Skeletal muscle tissue (tissue), 4 donors: Measurements from ENCODE around the gene DENND5A. TPM values are rescaled to one million over a fixed set of nuclear protein-coding genes. Genes with fewer than 3 reads are reported as not detected.

Experiments used
- H3K27ac ChIP-seq: one replicate; pipeline ENCODE4 v1.7.0; 2013; ENCODE audit warnings: mild to moderate bottlenecking, low read depth, low read length, inconsistent platforms
- H3K27me3 ChIP-seq, 3 donors: one replicate each; pipeline ENCODE4 v1.7.0; 2013; ENCODE audit warnings: low read length in 3 of 3; ENCODE audit not compliant: control insufficient read depth in 3 of 3, insufficient read depth in 3 of 3
- H3K36me3 ChIP-seq, 3 donors: one replicate each; pipeline ENCODE4 v1.7.0; 2013; ENCODE audit warnings: low read length in 3 of 3; ENCODE audit not compliant: control insufficient read depth in 3 of 3, insufficient read depth in 3 of 3
- H3K4me1 ChIP-seq, 3 donors: one replicate each; pipeline ENCODE4 v1.7.0; 2013; ENCODE audit warnings: low read length in 3 of 3, mild to moderate bottlenecking in 3 of 3; ENCODE audit not compliant: control insufficient read depth in 3 of 3, insufficient read depth in 3 of 3
- H3K4me3 ChIP-seq, 3 donors: one replicate each; pipeline ENCODE4 v1.7.0; 2013; ENCODE audit warnings: low read length in 3 of 3
- H3K9ac ChIP-seq, 3 donors: one replicate each; pipeline ENCODE4 v1.7.0; 2013; ENCODE audit warnings: low read length in 3 of 3, mild to moderate bottlenecking in 3 of 3, moderate library complexity in 2 of 3, low read depth in 1 of 3
- H3K9me3 ChIP-seq, 3 donors: one replicate each; pipeline ENCODE4 v1.7.0; 2013; ENCODE audit warnings: low read length in 3 of 3; ENCODE audit not compliant: control insufficient read depth in 3 of 3
- total RNA-seq: library from RNA; depleted of rRNA; stranded (reverse); fragments of >200 nt; gene quantifications from one replicate; pipeline ENCODE4 v1.2.3, GENCODE V29; 2014
- donor health status: Osteomylitis.

The DENND5A gene
- total RNA-seq, 1 donor from 2014 or later = 118 TPM

- Histone ChIP-seq H3K27me3 (no peaks in the 10 kb centered on the region), H3K9me3 (no peaks in the 10 kb centered on the region), H3K4me1 (peaks cover 0 to 3% (median 0%) of the 10 kb centered on the region in 3 donors), H3K27ac (no peak overlapping the region), H3K4me3 (no peak overlapping the region), H3K9ac (no peak overlapping the region), H3K36me3 (peaks cover 5 to 15% (median 7%) of the 10 kb centered on the region in 3 donors)
Measured at GRCh38 chr11:9158898-9159391, 106.2 kb downstream of the DENND5A start.

- Histone ChIP-seq H3K9me3 (no peaks in the 10 kb centered on the region), H3K4me1 (peaks cover 0 to 3% (median 0%) of the 10 kb centered on the region in 3 donors), H3K36me3 (peaks cover 9 to 27% (median 14%) of the 10 kb centered on the region in 3 donors), H3K27ac (no peak overlapping the region), H3K4me3 (no peak overlapping the region), H3K27me3 (no peaks in the 10 kb centered on the region), H3K9ac (no peak overlapping the region)
Measured at GRCh38 chr11:9155930-9156329, 109.2 kb downstream of the DENND5A start.

GRCh38 chr11:9153651-9154050, 111.5 kb downstream of the DENND5A start:
- no peak overlapping the region for H3K9ac ChIP-seq
- peaks cover 23 to 43% (median 27%) of the 10 kb centered on the region in 3 donors for H3K36me3 ChIP-seq
- no peaks in the 10 kb centered on the region for H3K9me3 ChIP-seq
- H3K4me3 ChIP-seq = no peak overlapping the region
- H3K27ac ChIP-seq = no peak overlapping the region
- H3K4me1 ChIP-seq = no peaks in the 10 kb centered on the region
- no peaks in the 10 kb centered on the region for H3K27me3 ChIP-seq

DNA sequence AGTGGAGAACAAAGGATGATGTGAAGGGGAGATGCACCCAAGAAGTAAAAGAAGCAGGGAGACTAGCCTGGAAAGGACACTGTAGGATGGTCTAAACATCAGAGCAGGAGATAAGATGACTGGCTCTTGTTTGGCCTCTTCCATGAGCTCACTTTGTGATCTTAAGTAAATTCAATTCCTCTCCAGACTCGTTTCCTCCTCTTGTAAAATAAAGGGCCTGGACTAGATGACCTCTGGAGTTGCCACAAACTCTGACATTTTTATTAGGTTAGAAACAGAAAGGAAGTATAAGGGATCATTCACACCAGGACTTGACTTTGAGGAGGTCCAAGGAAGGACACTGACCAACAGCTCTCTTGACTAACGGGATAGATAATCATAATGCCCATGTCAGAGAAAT, 113.5 kb downstream of the DENND5A start:
- Histone ChIP-seq H3K27ac (no peak overlapping the region), H3K27me3 (no peaks in the 10 kb centered on the region), H3K9me3 (no peaks in the 10 kb centered on the region), H3K9ac (no peak overlapping the region), H3K36me3 (peaks cover 30 to 57% (median 46%) of the 10 kb centered on the region in 3 donors), H3K4me1 (no peaks in the 10 kb centered on the region), H3K4me3 (no peak overlapping the region)

DNA sequence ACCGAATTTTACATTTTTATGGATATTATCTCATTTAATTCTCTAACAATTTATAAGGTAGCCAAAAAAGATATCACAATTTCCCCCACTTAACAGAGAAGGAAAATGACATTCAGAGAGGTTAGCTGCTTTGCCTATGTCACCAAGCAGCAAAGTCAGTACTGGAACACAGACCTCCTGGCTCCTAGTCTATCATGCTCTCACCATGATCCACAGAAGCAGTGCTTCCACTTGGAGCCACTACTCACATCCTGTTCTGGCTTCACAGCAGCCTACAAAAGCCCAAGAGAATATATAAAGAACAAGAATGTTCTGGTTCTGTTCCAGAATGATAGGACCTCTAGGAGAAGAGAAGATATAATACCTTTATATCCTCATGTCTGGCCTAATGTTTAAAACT, 114.2 kb downstream of the DENND5A start:
- Histone ChIP-seq H3K9me3 (no peaks in the 10 kb centered on the region), H3K27me3 (no peaks in the 10 kb centered on the region), H3K9ac (no peak overlapping the region), H3K4me1 (no peaks in the 10 kb centered on the region), H3K4me3 (no peak overlapping the region), H3K27ac (no peak overlapping the region), H3K36me3 (peaks cover 31 to 64% (median 53%) of the 10 kb centered on the region in 3 donors)

GRCh38 chr11:9150501-9150900, 114.6 kb downstream of the DENND5A start:
- H3K27me3 ChIP-seq = no peaks in the 10 kb centered on the region
- no peaks in the 10 kb centered on the region for H3K9me3 ChIP-seq
- H3K4me3 ChIP-seq = no peak overlapping the region
- no peaks in the 10 kb centered on the region for H3K4me1 ChIP-seq
- peaks cover 35 to 68% (median 56%) of the 10 kb centered on the region in 3 donors for H3K36me3 ChIP-seq
- H3K9ac ChIP-seq = no peak overlapping the region
- no peak overlapping the region for H3K27ac ChIP-seq

GRCh38 chr11:9148727-9149126, 116.4 kb downstream of the DENND5A start:
- Histone ChIP-seq H3K27ac (no peak overlapping the region), H3K27me3 (no peaks in the 10 kb centered on the region), H3K36me3 (peaks cover 49 to 81% (median 70%) of the 10 kb centered on the region in 3 donors), H3K4me1 (no peaks in the 10 kb centered on the region), H3K9me3 (no peaks in the 10 kb centered on the region), H3K4me3 (no peak overlapping the region), H3K9ac (no peak overlapping the region)

DNA sequence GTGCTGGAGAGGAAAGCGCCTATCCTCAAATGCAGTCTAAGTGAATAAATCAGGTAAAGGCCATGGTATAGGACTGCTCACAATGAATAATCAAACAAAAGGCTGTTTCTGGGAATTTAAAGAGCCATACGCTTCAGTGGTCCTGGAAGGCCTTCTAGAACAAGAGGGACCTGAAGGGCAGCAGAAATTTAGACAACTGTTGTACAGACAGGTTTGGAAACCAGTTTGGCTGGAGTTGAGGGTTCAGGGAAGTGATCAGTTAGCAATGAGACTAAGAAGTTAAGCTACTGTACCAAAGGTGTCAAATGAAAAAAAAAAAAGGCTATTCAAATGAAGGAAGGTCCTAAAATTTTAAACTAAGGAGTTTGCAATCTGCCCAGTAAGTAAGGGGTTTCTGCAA, 117.1 kb downstream of the DENND5A start:
- Histone ChIP-seq H3K27me3 (no peaks in the 10 kb centered on the region), H3K27ac (no peak overlapping the region), H3K9ac (no peak overlapping the region), H3K4me3 (no peak overlapping the region), H3K36me3 (peaks cover 54 to 87% (median 72%) of the 10 kb centered on the region in 3 donors), H3K4me1 (no peaks in the 10 kb centered on the region), H3K9me3 (no peaks in the 10 kb centered on the region)

DNA sequence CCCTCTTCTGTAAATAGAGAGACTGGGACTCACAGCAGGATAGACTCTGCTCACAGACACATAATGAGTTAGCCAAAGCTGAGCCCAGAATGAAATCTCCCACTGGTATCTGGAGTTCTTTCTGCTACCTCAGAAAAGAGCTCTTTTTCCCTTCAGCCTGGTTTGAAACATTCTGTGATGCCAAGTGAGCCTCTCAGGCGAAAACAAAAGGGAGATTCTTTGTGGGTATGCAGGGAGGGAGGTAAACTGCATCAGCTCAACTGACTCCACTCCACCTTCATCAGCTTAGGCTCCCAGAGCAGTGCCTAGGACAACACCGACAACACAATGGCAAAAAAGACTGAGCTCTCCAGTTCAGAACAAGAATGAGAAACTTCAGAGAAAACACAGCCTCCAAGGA, 118.7 kb downstream of the DENND5A start:
- no peaks in the 10 kb centered on the region for H3K27me3 ChIP-seq
- H3K36me3 ChIP-seq = peaks cover 57 to 91% (median 83%) of the 10 kb centered on the region in 3 donors
- H3K4me1 ChIP-seq = no peaks in the 10 kb centered on the region
- no peak overlapping the region for H3K4me3 ChIP-seq
- peak overlapping the region in 1 of 3 donors; percentile 33 for H3K9ac ChIP-seq
- H3K9me3 ChIP-seq = no peaks in the 10 kb centered on the region
- no peak overlapping the region for H3K27ac ChIP-seq

DNA sequence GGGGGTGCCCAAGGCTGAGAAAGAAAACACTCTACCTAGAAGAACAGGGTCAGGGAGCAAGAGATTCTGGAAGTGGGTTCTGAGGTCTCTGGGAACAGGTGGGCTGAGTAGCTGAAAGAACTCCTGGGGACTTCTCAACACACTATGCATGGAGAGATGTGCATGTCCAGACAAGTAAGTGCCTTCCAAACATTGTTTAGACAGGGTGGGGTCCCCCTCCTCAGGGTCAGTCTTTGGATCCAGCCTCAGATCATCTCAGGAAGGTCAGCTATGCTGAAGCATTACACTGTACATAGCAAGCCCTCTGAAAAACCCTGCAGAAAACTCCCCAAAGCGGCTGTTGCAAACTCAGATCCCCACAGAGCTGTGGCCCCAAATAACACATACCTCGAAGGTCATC, 119.9 kb downstream of the DENND5A start:
- Histone ChIP-seq H3K27me3 (no peaks in the 10 kb centered on the region), H3K4me1 (no peaks in the 10 kb centered on the region), H3K4me3 (no peak overlapping the region), H3K27ac (no peak overlapping the region), H3K9me3 (no peaks in the 10 kb centered on the region), H3K9ac (no peak overlapping the region), H3K36me3 (peaks cover 58 to 87% (median 84%) of the 10 kb centered on the region in 3 donors)
